Measurements from ENCODE around the gene ANAPC10.

Gene ANAPC10

DNA sequence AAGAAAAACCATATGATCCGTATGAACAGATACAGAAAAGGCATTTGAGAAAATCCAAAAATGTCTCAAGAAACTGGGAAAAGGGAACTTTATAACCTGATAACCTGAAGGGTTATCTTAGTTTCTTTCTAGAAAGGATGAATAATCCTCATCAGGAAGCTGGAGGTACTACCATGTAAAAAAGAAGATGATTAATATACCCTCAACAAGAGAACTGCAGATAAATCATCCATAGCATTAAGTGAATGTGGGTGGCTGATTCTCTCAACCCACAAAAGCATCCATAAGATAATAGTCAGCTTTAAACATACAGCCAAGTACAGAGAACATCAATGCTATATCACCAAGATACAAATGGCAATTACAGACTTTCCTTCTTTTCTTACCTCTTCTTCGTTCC lies 26.4 kb downstream of the ANAPC10 start:
- DNase-seq, result no peak

DNA sequence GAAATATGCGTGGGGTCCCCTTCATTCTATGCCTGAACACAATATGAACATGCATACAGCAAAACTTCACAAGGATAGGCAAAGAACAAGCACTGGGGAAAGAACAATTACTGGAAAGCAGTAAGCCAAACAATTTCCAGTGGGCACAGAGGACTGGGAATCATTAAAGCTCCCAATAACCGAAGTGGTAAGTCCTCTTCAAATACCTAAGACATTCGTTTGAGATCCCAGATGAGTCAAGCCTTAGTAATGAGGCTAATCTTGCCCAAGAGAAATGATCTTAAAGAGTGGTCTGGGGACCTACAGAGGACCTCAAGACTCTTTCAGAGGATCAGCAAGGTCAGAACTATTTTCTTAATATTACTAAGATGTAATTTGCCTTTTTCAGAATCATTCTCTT lies 28.6 kb downstream of the ANAPC10 start:
- no peak for DNase-seq

DNA sequence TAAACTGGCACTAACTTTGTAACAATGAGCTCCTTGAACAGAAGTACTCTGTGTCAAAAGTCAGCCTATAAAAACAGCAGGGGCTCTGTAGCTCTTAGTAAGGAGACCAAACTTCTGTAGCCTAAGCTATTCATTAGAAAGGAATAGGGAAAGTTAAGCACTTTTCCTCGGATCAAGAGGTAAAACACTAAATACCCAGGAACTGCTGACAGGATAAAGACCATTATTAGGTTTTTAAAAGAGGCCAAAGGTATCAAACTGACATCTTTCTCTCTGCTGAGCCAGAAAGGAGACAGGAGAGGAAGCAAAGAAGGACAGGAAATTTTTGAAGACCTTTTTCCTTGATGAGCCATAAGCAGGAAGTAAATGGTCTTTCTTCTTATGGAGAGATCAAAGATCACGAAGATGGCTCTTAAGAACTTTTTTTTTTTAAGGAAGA lies 31.9 kb downstream of the ANAPC10 start:
- no peak for DNase-seq

DNA sequence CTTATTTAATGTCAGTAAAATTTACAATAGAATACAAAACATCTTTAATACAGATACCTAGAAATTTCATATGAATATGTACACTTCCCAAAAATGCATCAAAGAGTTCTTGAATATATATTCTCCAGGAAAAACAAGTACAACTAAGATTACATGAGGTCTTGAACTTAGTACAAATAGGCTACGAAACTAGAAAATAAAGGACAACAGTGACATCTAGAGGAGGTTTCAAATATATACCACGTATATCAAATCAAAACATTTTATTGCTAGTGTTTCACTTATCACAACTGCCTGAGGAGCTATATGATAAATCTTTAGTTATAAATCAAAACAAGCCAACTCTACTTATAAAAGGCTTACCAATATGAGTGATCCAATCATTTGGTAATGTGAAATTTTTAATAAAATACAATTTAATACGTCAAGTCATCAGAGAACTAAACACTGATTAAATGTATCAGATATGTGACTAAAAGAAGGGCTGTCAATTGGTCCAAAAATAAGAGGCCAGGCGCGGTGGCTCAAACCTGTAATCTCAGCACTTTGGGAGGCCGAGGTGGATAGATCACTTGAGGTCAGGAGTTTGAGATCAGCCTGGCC lies 36.6 kb downstream of the ANAPC10 start:
- no peak for DNase-seq

DNA sequence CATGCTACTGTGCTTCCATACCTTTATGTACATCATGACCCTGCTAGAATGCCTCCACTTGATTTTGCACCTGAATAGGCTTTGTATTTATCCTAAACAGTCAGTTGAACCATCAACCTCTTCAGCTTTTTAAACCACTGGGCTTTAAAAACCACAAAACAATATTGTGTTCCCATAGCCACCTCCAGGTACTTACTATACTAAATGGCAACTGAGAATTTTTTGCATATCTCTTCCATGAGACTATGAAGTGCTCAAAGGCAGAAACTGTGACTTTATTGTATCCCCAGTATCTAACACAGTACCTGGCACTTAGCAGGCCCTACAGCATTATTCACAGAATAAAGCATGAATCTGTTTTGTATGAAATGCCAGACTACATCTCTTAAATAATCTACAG lies 39.7 kb downstream of the ANAPC10 start:
- no peak for DNase-seq

DNA sequence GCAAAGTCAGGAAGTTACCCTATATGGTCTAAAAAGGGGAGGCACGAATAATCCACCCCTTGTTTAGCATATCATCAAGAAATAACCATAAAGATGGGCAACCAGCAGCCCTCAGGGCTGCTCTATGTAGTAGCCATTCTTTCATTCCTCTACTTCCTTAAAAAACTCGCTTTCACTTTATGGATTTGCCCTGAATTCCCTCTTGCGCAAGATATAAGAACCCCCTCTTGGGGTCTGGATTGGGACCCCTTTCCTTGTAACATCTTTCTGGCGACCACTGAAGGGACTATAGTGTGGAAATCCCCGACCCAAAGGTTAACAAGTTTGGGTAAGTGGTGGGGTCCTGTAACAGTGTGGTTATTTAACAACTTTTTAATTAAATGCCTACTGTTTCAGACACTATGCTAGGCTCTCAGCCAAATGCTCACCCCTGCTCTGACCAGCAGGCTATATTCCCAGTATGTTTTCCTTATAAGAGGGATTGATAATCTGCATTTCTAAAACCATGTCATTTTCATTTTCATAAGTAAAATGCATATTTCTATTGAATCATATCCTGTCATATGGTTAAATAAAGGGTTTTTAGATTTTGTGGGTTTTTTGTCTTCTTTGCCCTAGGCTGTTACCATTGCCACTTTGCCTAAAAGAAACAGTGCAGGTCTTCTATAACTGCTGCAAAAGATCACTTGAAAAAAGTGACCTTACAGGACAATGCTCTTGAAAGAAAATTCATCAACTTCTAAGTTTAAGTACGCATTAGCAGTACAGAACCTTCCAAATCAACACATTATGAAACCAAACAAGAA lies 41.5 kb downstream of the ANAPC10 start:
- no peak for DNase-seq

DNA sequence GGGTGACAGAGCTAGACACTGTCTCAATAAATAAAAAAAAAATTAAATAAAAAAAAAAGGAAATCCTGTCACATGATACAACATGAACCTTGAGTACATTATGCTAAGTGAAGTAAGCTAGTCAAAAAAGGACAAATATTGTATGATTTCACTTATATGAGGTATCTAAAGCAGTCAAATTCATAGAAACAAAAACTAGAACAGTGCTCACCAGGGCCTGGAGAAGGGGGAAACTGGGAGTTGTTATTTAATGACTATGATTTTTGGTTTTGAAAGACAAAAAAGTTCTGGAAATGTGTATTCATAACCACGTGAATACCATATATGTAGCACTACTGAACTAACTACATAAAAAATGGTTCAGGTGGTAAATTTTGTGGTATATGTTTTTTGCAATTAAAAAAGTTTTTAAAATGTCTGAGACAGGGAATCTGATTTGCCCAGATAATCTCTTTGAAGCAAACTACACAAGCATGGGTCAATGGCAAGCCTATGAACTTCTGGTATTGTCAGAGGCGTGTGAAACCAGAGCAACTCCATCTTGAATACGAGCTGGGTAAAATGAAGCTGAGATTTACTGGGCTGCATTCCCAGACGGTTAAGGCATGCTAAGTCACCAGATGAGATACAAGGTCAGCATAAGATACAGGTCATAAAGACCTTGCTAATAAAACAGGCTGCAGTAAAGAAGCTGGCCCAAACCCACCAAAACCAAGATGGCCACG lies 42.3 kb downstream of the ANAPC10 start:
- DNase-seq, result no peak

DNA sequence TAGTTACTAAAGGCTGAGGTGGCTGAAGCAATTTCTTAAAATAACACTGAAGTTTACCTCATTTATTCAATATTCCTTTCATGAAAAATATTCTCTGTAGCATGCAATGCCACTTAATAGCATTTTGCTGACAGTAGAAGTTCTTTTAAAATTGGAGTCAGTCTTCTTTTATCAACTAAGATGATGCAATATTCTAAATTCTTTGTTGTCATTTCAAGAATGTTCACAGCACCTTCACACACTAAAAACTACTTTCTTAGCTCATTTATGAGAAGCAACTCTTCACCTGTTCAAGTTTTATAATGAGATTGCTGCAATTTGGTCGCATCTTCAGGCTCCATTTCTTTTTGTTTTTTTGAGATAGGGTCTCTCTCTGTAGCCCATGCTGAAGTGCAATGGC lies 48.8 kb downstream of the ANAPC10 start:
- DNase-seq, result no peak

DNA sequence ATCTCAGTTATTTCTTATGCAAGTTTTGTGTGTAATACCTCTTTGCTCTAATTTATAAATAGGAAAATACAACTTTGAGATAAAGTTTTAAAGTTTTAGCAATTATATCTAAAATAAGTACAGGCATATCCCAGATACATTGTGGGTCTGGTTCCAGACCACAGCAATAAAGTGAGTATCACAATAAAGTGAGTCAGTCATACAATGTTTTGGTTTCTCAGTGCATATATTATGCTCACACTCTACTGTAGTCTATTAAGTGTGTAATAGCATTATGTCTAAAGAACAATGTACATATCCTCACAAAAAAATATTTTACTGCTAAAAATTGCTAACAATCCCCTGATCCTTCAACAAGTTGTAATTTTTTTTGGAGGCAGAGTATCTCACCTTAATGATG lies 49.2 kb downstream of the ANAPC10 start:
- no peak for DNase-seq

DNA sequence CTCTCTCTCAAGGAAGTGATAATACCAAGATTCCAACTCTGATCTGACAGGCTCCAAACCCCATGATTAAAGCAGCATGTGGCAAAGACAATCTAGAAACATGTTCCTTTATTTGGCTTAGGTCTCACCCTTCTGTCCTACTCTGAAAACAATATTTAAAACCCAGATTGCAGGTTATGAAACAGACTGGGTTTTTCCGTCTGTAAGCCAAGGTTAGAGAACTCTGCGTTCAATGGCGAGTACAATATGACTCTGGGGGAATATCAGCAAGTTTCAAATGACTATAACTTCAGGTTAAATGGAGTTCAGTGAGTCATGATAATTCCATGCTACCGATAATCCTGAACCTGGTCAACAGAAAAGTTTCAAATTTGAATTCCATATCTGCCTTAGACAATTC lies 50.8 kb downstream of the ANAPC10 start:
- no peak for DNase-seq

DNA sequence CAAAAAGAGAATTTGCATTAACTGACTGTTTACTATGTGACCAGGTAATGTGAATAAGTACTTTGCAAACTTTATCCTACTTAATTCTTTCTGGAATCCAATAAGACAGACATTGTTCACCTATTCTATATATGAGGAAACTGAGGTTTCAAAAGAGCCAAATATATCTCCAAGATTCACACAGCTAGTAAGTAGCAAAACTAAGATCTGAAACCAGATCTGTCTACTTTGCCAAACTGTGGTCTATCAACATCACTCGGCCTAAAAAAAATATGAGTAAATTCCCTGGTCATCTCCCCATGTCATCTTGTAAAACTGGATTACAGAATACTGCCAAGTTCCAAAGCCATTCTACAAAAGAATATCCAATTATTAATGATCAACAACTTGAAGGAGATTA lies 52.8 kb downstream of the ANAPC10 start:
- DNase-seq, result no peak

DNA sequence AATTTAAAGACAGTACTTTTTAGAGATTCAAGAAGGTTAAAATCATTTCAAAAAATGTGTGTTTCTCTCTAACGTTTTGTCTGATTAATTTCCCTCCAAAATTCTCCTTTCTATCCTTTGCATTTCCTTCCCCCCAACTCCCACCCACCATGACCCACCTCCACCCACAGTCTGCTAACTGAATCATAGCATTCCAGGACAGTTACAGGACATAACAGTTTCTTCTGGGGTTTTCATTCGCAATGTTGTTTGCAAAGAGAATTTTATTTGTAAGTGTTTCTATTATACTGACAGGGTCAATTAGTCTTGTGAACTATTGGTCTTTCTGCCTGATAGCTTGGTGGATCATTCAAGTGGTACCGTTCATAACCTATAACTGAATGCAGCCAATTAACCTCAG lies 53.7 kb downstream of the ANAPC10 start:
- DNase-seq, result no peak

DNA sequence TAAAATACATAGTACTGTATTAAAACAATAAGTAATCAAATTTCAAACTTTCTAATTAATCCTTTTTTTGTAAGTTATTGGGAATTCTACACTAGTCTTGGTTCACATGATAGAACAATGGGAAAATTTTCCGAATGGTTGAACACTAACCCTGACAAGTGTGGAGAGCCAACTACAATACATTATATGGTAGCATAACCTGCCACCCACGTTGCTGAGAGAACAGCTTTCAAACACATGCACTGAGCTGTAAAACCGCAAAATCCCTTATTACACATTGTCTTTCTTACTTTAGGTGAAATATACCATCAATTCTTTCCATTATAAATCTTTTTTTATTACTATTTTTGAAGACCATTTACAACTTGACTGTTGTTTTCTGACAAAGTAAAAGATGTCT lies 54.7 kb downstream of the ANAPC10 start:
- no peak for DNase-seq

DNA sequence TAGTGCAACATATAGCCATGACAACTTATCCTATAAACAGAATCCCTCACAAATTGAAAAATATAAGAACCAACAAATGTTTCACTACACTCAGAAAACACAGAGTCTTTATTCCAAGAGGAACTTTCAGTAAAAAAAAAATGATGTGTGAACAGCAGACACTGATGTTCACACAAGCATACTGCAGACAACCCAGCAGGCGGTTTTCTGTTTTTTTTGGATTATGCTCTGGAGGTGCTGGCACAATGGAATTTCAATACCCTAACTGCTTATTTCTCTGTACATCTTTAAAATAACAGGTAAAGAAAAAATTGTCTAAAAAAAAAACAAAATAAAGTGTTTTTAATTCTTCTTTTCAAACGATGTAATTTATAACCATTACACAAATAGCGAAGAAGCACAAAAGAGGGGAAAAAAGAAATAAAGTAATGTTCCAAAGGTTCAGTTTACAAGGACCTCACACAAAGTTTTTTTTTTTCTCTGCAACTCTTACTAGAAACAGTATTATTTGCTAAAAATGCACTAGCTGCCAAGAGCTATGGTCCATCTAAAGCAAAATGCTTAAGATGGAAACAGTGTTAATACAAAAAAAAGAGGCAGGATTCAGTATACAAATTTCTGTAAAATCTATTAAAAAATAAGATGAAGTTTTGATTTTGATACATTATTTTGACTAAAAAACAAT lies 55.3 kb downstream of the ANAPC10 start:
- DNase-seq, result no peak

DNA sequence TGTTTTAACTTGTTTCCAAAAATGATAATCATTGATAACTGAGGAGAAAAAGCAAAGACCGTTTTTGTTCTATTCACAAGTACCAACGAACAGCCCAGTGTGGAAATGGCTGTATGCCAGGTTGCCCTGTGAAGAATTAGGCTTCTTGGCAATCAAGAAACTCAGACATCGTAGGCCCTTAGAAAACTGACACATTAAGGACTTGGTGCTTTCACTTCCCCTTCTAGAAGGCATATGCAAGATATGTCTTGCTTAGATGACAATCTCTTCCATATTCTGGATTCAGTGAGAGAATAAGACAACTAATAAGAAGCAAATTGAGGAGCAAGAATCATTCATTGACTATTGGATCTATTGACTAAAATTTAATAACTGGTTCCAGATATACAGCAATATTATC lies 56.6 kb downstream of the ANAPC10 start:
- DNase-seq, result peak in 32 of 51 donors; percentile 0 to 54 (median 8)

DNA sequence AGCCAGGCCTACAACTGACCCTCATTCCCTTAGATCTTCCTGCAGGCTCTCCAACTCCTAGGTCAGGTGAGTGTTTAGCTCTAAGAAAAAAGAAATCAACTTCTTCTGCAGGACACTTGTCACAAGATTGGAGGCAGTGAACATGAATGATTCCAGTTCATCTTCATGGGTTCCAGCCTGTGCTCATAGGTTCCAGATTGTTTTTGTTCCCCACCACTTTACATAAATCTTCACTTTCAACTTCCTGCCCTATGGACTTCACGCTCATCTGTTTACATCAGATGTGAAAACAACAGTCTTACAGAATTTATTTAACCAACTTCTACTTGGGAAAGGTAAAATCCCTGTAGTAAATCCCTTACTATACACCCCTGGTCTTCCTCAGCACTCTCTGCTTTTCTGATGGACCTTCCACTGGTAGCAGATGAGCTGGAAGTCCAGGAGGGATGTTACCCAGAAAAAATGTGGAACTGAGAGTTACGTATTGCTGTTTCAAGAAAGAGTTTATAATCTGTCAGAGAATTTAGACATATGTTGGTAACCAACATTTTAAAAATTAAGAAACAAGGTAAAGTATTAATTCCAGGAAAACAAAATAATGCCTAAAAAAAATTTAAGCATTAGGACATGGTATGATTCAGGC lies 62.4 kb downstream of the ANAPC10 start:
- DNase-seq, result no peak

DNA sequence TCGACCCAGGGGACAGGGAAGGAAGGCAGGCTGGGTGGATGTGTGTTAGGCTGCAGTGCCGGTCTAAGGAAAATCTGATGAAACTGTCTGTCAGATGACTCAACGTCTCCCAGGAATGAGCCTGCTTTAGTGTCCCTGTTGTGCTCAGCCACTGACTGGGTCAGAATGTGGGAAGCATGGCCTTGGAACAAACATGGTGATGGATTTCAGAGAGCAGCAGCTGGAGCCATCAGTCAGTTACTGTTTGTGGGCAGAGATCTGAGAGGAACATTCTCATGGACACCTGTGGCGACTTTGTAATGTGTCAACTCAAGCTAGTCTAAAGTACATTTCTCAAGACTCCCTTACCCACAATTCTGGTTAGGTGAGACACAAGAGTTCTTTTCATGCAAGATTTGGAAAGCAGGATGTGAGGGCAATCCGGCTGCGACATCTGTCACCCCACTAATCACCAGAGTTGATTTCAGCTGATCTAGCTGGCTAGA lies 63.2 kb downstream of the ANAPC10 start:
- no peak for DNase-seq

DNA sequence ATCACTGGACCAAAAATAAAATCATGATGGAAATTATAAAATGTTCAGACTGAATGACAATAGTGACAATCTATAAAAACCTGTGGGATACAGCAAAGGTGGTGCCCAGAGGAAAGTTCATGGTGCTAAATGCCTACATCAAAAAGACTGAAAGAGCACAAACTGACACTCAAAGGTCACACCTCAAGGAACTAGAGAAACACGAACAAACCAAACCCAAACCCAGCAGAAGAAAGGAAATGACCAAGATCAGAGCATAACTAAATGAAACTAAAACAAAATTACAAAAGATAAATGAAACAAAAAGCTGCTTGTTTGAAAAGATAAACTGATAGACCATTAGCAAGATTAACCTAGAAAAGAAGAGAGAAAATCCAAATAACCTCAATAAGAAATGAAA lies 78.7 kb downstream of the ANAPC10 start:
- DNase-seq, result no peak

DNA sequence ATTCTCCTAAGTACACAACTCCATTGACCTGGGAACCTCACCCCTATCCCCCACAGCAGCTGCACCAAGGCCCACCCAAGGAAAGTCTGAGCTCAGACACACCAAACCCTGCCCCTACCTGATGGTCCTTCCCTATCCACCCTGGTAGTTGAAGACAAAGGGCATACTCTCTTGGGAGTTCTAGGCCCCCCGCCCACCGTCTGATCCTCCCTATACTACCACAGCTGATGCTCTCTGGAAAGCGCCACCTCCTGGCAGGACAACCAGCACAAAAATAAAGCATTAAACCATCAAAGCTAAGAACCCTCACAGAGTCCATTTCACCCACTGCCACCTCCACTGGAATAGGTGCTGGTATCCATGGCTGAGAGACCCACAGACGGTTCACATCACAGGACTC lies 83.6 kb downstream of the ANAPC10 start:
- no peak for DNase-seq

DNA sequence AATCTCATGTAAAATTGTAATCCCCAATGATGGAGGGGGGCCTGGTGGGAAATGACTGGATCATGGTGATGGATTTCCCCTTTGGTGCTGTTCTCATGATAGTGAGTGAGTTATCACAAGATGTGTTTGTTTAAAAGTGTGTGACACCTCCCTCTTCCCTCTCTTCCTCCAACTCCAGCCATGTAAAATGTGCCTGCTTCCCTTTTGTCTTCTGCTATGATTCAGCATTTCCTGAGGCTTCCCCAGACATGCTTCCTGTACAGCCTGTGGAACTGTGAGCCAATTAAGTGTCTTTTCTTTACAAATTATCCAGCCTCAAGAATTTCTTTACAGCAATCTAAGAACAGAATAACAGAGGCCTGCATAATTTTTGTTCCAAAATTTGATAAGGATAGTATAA lies 85.2 kb downstream of the ANAPC10 start:
- no peak for DNase-seq

DNA sequence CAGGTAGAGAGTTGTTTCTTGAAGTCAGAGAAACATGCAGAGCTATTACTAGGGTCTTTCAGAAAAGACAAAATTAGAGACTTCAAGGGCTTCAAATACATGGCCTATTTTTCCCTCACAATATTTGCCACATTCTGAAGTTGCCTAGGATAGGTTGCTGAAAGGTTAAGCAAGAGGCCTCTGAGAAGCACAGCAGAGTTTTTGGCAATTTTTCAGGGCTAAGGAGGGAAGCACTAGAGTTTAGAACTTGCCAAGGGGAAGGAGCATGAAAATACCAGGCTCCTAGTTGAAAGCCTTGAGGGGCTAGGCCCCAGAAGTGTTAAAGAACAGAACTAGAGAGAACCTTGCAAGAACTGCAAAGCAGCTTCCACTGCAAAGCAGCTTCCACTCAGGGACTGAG lies 86.4 kb downstream of the ANAPC10 start:
- DNase-seq, result no peak

Data from hypothalamus (tissue), 51 donors.